GM23338 (cell line): Measurements from ENCODE around the gene MRC2.

Source experiments
- EZH2 ChIP-seq: fragments of 200-600 bp; sonication (generic); IDR thresholded peaks from one replicate; pipeline ENCODE4 v1.8.0; 2017; ENCODE audit warnings: antibody characterized with exemption, mild to moderate bottlenecking, low read depth; ENCODE audit not compliant: unreplicated experiment
- EZH2phosphoT487 ChIP-seq: fragments of 200-600 bp; sonication (generic); IDR thresholded peaks from one replicate; pipeline ENCODE4 v1.8.1; 2018; ENCODE audit warnings: antibody characterized with exemption; ENCODE audit not compliant: unreplicated experiment
- NANOG ChIP-seq: IDR thresholded peaks from 2 replicates; pipeline ENCODE4 v1.6.1; 2016; ENCODE audit warnings: antibody characterized with exemption, borderline replicate concordance
- ZNF331 ChIP-seq: fragments of 250-450 bp; sonication (Bioruptor Pico); IDR thresholded peaks from 2 replicates; pipeline ENCODE4 v1.5.0; 2020; ENCODE audit warnings: low read depth, mild to moderate bottlenecking, moderate library complexity
- TF ChIP-seq, protein P1 (sequence below), 2 experiments: fragments of 200-600 bp in 1 of 2; sonication (generic) in 1 of 2; conservative IDR thresholded peaks; 2 replicates each; pipeline versions ENCODE4 v1.5.1 to v1.6.1; 2016 to 2017; ENCODE audit warnings: antibody characterized with exemption in 2 of 2, low read depth in 2 of 2, mild to moderate bottlenecking in 2 of 2, moderate library complexity in 1 of 2
- TF ChIP-seq, protein P2 (sequence below): IDR thresholded peaks from one replicate; pipeline ENCODE4 v1.6.1; 2018; ENCODE audit warnings: antibody characterized with exemption; ENCODE audit not compliant: unreplicated experiment

DNA sequence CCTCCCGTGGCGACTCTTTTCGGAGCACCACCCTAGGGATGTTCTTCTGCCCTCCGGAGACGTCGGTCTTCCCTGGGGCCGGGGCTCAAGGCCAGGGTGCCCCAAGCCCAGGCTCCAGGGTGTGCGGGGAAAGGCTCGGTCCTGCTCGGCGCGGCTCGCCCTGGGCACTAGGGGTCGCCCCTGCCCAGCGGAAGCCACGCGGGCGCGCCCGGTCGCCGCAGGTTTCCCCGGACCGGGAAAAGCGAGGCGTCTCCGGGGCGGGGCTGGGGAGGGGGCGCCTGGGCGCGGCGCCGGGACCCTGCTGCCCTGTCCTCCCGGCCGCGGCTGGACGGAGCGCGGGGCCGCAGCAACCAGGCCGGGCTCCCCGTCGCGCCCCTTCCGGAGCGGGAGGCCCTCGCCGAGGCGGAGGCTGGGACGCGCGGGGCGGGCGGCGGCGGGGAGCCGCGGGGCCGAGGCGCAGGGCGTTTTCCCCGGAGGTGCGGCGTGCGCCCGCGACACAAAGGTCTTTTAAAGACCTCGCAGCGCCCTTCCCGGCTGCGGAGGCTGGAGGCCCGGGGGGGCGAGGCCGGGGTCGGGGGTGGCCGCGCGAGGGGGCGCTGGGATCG lies 76.4 kb downstream of the MRC2 start:
- TF ChIP-seq, protein P1, sequence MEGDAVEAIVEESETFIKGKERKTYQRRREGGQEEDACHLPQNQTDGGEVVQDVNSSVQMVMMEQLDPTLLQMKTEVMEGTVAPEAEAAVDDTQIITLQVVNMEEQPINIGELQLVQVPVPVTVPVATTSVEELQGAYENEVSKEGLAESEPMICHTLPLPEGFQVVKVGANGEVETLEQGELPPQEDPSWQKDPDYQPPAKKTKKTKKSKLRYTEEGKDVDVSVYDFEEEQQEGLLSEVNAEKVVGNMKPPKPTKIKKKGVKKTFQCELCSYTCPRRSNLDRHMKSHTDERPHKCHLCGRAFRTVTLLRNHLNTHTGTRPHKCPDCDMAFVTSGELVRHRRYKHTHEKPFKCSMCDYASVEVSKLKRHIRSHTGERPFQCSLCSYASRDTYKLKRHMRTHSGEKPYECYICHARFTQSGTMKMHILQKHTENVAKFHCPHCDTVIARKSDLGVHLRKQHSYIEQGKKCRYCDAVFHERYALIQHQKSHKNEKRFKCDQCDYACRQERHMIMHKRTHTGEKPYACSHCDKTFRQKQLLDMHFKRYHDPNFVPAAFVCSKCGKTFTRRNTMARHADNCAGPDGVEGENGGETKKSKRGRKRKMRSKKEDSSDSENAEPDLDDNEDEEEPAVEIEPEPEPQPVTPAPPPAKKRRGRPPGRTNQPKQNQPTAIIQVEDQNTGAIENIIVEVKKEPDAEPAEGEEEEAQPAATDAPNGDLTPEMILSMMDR (conservative IDR thresholded peaks at IDR 0.05; ENCODE audit: low read depth in 2 of 2), result peak; percentile 49 to 95
- TF ChIP-seq EZH2phosphoT487 (no peak), EZH2 (no peak), ZNF331 (CRISPR knock-in tag) (no peak), NANOG (no peak)
- TF ChIP-seq, protein P2, sequence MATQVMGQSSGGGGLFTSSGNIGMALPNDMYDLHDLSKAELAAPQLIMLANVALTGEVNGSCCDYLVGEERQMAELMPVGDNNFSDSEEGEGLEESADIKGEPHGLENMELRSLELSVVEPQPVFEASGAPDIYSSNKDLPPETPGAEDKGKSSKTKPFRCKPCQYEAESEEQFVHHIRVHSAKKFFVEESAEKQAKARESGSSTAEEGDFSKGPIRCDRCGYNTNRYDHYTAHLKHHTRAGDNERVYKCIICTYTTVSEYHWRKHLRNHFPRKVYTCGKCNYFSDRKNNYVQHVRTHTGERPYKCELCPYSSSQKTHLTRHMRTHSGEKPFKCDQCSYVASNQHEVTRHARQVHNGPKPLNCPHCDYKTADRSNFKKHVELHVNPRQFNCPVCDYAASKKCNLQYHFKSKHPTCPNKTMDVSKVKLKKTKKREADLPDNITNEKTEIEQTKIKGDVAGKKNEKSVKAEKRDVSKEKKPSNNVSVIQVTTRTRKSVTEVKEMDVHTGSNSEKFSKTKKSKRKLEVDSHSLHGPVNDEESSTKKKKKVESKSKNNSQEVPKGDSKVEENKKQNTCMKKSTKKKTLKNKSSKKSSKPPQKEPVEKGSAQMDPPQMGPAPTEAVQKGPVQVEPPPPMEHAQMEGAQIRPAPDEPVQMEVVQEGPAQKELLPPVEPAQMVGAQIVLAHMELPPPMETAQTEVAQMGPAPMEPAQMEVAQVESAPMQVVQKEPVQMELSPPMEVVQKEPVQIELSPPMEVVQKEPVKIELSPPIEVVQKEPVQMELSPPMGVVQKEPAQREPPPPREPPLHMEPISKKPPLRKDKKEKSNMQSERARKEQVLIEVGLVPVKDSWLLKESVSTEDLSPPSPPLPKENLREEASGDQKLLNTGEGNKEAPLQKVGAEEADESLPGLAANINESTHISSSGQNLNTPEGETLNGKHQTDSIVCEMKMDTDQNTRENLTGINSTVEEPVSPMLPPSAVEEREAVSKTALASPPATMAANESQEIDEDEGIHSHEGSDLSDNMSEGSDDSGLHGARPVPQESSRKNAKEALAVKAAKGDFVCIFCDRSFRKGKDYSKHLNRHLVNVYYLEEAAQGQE, result no peak
